Measurements from ENCODE around the gene LIMS1. TPM values are rescaled to one million over a fixed set of nuclear protein-coding genes. Genes with fewer than 3 reads are reported as not detected.

Gene LIMS1
- total and polyA plus RNA-seq, 4 donors = 26.7 to 102 (median 90.4) TPM

GRCh38 chr2:108589781-108590180 is 55.5 kb downstream of the LIMS1 start:
- no peak overlapping the region for H3K27ac ChIP-seq (ENCODE audit: low read depth in 1 of 2, low read length in 1 of 2)
- 48 to 50% methylated on average over 2 of the region's 2 CpGs for WGBS, 2 donors
- TF ChIP-seq CTCF (IDR thresholded peaks at IDR 0.05; ENCODE audit: control extremely low read depth, extremely low read depth) = no peak
- no peaks in the 10 kb centered on the region for H3K27me3 ChIP-seq (ENCODE audit: control insufficient read depth in 3 of 3, insufficient read depth in 3 of 3, low read length in 2 of 3)
- DNase-seq (no peak), ATAC-seq (ENCODE audit: insufficient read depth, low FRiP score) (no peak)
- peaks cover 7 to 41% (median 23%) of the 10 kb centered on the region in 5 donors for H3K4me1 ChIP-seq (ENCODE audit: control insufficient read depth in 5 of 5, insufficient read depth in 5 of 5, low read length in 5 of 5)
- no peaks in the 10 kb centered on the region for H3K9me3 ChIP-seq (ENCODE audit: control insufficient read depth in 4 of 4, insufficient read depth in 3 of 4, low read length in 3 of 4)
- H3K4me3 ChIP-seq = no peak overlapping the region
- no peaks in the 10 kb centered on the region for H3K36me3 ChIP-seq (ENCODE audit: control insufficient read depth in 4 of 4, insufficient read depth in 4 of 4, low read length in 4 of 4)
- no peak overlapping the region for H3K9ac ChIP-seq (ENCODE audit: insufficient read depth in 1 of 2, low read length in 2 of 2)

- 41 to 75% methylated on average over 6 of the region's 6 CpGs for WGBS, 2 donors
- Histone ChIP-seq H3K27ac (ENCODE audit: low read depth in 1 of 2, low read length in 1 of 2) (peak overlapping the region in 1 of 2 donors; percentile 51), H3K9me3 (ENCODE audit: control insufficient read depth in 4 of 4, insufficient read depth in 3 of 4, low read length in 3 of 4) (no peaks in the 10 kb centered on the region), H3K4me1 (ENCODE audit: control insufficient read depth in 5 of 5, insufficient read depth in 5 of 5, low read length in 5 of 5) (peaks cover 8 to 44% (median 23%) of the 10 kb centered on the region in 5 donors), H3K27me3 (ENCODE audit: control insufficient read depth in 3 of 3, insufficient read depth in 3 of 3, low read length in 2 of 3) (no peaks in the 10 kb centered on the region), H3K9ac (ENCODE audit: insufficient read depth in 1 of 2, low read length in 2 of 2) (no peak overlapping the region), H3K36me3 (ENCODE audit: control insufficient read depth in 4 of 4, insufficient read depth in 4 of 4, low read length in 4 of 4) (no peaks in the 10 kb centered on the region), H3K4me3 (no peak overlapping the region)
- no peak for ATAC-seq (ENCODE audit: insufficient read depth, low FRiP score)
- no peak for DNase-seq
- no peak for TF ChIP-seq CTCF (IDR thresholded peaks at IDR 0.05; ENCODE audit: control extremely low read depth, extremely low read depth)
Observed at GRCh38 chr2:108591163-108591562, 56.9 kb downstream of the LIMS1 start.

- Histone ChIP-seq H3K9ac (ENCODE audit: insufficient read depth in 1 of 2, low read length in 2 of 2) (no peak overlapping the region), H3K36me3 (ENCODE audit: control insufficient read depth in 4 of 4, insufficient read depth in 4 of 4, low read length in 4 of 4) (no peaks in the 10 kb centered on the region), H3K4me3 (no peak overlapping the region), H3K4me1 (ENCODE audit: control insufficient read depth in 5 of 5, insufficient read depth in 5 of 5, low read length in 5 of 5) (peaks cover 2 to 35% (median 8%) of the 10 kb centered on the region in 5 donors), H3K27ac (ENCODE audit: low read depth in 1 of 2, low read length in 1 of 2) (peak overlapping the region; percentile 47 to 88), H3K9me3 (ENCODE audit: control insufficient read depth in 4 of 4, insufficient read depth in 3 of 4, low read length in 3 of 4) (no peaks in the 10 kb centered on the region), H3K27me3 (ENCODE audit: control insufficient read depth in 3 of 3, insufficient read depth in 3 of 3, low read length in 2 of 3) (no peaks in the 10 kb centered on the region)
- no peak for TF ChIP-seq CTCF (IDR thresholded peaks at IDR 0.05; ENCODE audit: control extremely low read depth, extremely low read depth)
- ATAC-seq (ENCODE audit: insufficient read depth, low FRiP score) = peak; percentile 22
- no peak for DNase-seq
Observed at GRCh38 chr2:108593547-108594098, 59.4 kb downstream of the LIMS1 start.

Data from lung (tissue), 12 donors.